CD14-positive monocyte (primary cell): ENCODE results near the gene DOCK1. TPM values are rescaled to one million over a fixed set of nuclear protein-coding genes. Genes with fewer than 3 reads are reported as not detected.

Experiments
- DNase-seq, 3 donors: peaks; one replicate each; pipeline ENCODE4 v3.0.0-alpha.2; 2011 to 2022
- H2AFZ ChIP-seq: 2 replicates; pipeline ENCODE4 v1.6.0; 2012; ENCODE audit warnings: mild to moderate bottlenecking, low read depth, low read length, inconsistent platforms; ENCODE audit not compliant: insufficient read depth, poor library complexity, severe bottlenecking
- H3K27ac ChIP-seq, 2 donors: 1 replicate in 1 of 2; 2 replicates in 1 of 2; pipeline ENCODE4 v1.5.1; 2012 to 2013; ENCODE audit warnings: low read length in 2 of 2, control low read depth in 1 of 2, inconsistent platforms in 1 of 2, low read depth in 1 of 2, mild to moderate bottlenecking in 1 of 2
- H3K27me3 ChIP-seq, 2 donors: one replicate each; pipeline versions ENCODE4 v1.6.0 to v1.6.1; 2011 to 2013; ENCODE audit warnings: low read length in 2 of 2; ENCODE audit not compliant: control insufficient read depth in 2 of 2, insufficient read depth in 2 of 2
- H3K36me3 ChIP-seq, 2 donors: replicated peaks in 1 of 2; 1 replicate in 1 of 2; 2 replicates in 1 of 2; pipeline versions ENCODE4 v1.5.1 to v1.6.1; 2012 to 2013; ENCODE audit warnings: low read length in 2 of 2, control low read depth in 1 of 2, inconsistent platforms in 1 of 2, mild to moderate bottlenecking in 1 of 2; ENCODE audit not compliant: insufficient read depth in 2 of 2, control insufficient read depth in 1 of 2
- H3K4me1 ChIP-seq, 2 donors: 1 replicate in 1 of 2; 2 replicates in 1 of 2; pipeline versions ENCODE4 v1.5.1 to v1.6.1; 2012 to 2013; ENCODE audit warnings: low read length in 2 of 2, control low read depth in 1 of 2, inconsistent platforms in 1 of 2, mild to moderate bottlenecking in 1 of 2, moderate library complexity in 1 of 2; ENCODE audit not compliant: insufficient read depth in 2 of 2, control insufficient read depth in 1 of 2
- H3K4me2 ChIP-seq: replicated peaks from 2 replicates; pipeline ENCODE3; 2012; ENCODE audit warnings: low read length, moderate library complexity, mild to moderate bottlenecking; ENCODE audit not compliant: poor library complexity, severe bottlenecking; ENCODE audit errors: extremely low read depth
- H3K4me3 ChIP-seq, 3 experiments: fragments of 200-600 bp in 1 of 3; sonication (generic) in 1 of 3; replicated peaks in 1 of 3; 1 replicate in 2 of 3; 2 replicates in 1 of 3; pipeline ENCODE4 v1.5.1; 2011 to 2013; ENCODE audit warnings: low read length in 3 of 3, mild to moderate bottlenecking in 3 of 3, control low read depth in 2 of 3, low read depth in 2 of 3, inconsistent platforms in 1 of 3, moderate library complexity in 1 of 3
- H3K79me2 ChIP-seq: 2 replicates; pipeline ENCODE4 v1.6.0; 2012; ENCODE audit warnings: mild to moderate bottlenecking, control low read depth, inconsistent platforms, low read length, moderate library complexity; ENCODE audit not compliant: insufficient read depth
- H3K9ac ChIP-seq: 2 replicates; pipeline ENCODE4 v1.6.0; 2017; ENCODE audit warnings: low read length, mild to moderate bottlenecking; ENCODE audit not compliant: insufficient read depth, poor library complexity, severe bottlenecking
- H3K9me3 ChIP-seq, 2 donors: replicated peaks in 1 of 2; 1 replicate in 1 of 2; 2 replicates in 1 of 2; pipeline versions ENCODE4 v1.5.1 to v1.6.1; 2012 to 2013; ENCODE audit warnings: low read length in 2 of 2, control low read depth in 1 of 2; ENCODE audit not compliant: control insufficient read depth in 1 of 2, insufficient read depth in 1 of 2
- H4K20me1 ChIP-seq: 2 replicates; pipeline ENCODE4 v1.6.0; 2012; ENCODE audit warnings: mild to moderate bottlenecking, low read length, control low read depth, moderate library complexity; ENCODE audit not compliant: insufficient read depth
- H3K27ac Mint-ChIP-seq, 7 donors: one replicate each; pipeline ENCODE4 v1.8.0; 2020; ENCODE audit warnings: mild to moderate bottlenecking in 7 of 7, mixed read lengths in 7 of 7, moderate library complexity in 6 of 7, inconsistent platforms in 2 of 7
- H3K27me3 Mint-ChIP-seq, 3 donors: one replicate each; pipeline ENCODE4 v1.8.0; 2021 to 2022; ENCODE audit warnings: low read depth in 3 of 3, mild to moderate bottlenecking in 3 of 3, mixed read lengths in 3 of 3, moderate library complexity in 3 of 3, inconsistent platforms in 1 of 3
- H3K36me3 Mint-ChIP-seq, 2 donors: one replicate each; pipeline ENCODE4 v1.8.0; 2020; ENCODE audit warnings: mixed read lengths in 2 of 2, inconsistent platforms in 1 of 2, mild to moderate bottlenecking in 1 of 2
- H3K4me1 Mint-ChIP-seq: one replicate; pipeline ENCODE4 v1.8.0; 2020; ENCODE audit warnings: mild to moderate bottlenecking, mixed read lengths
- H3K4me3 Mint-ChIP-seq, 2 donors: one replicate each; pipeline ENCODE4 v1.8.0; 2020; ENCODE audit warnings: mild to moderate bottlenecking in 2 of 2, mixed read lengths in 2 of 2, moderate library complexity in 1 of 2
- H3K9me3 Mint-ChIP-seq, 7 donors: one replicate each; pipeline ENCODE4 v1.8.0; 2020 to 2022; ENCODE audit warnings: mixed read lengths in 7 of 7, mild to moderate bottlenecking in 6 of 7, moderate library complexity in 6 of 7, inconsistent platforms in 2 of 7
- WGBS: methylation state at CpG from one replicate; pipeline ENCODE4 v1.1.5; 2013; ENCODE audit warnings: missing lambda C conversion rate; ENCODE audit not compliant: insufficient coverage; 5-methylcytosine and 5-hydroxymethylcytosine counted together
- intact Hi-C, 2 donors: fragments of 100-400 bp; cut with micrococcal nuclease; formaldehyde crosslinking; loops; one replicate each; pipeline versions ENCODE4 v1.15.0 to v1.15.1; 2023
- polyA plus RNA-seq, 3 donors: library from polyadenylated mRNA; depleted of rRNA in 1 of 3; unstranded in 2 of 3; stranded (reverse) in 1 of 3; fragments of 300-500 nt in 2 of 3; fragments of >200 nt in 1 of 3; fragmentation: Illumina TruSeq in 2 of 3; gene quantifications; 1 replicate in 2 of 3; 2 replicates in 1 of 3; pipeline ENCODE4 v1.2.3, GENCODE V29; 2012 to 2021
- TF ChIP-seq, protein P1 (sequence below): fragments of 200-600 bp; IDR thresholded peaks from one replicate; pipeline ENCODE4 v1.8.0; 2022; ENCODE audit warnings: antibody characterized with exemption, mild to moderate bottlenecking

DOCK1 gene
- polyA plus RNA-seq, 3 donors, result 0.31 to 0.35 TPM; not detected in 1

- Histone ChIP-seq H2AFZ (no peak overlapping the region), H3K4me1 (no peaks in the 10 kb centered on the region), H3K27ac (no peak overlapping the region), H3K79me2 (no peaks in the 10 kb centered on the region), H4K20me1 (no peaks in the 10 kb centered on the region), H3K9me3 (peaks cover 6 to 17% of the 10 kb centered on the region in 2 donors), H3K36me3 (no peaks in the 10 kb centered on the region), H3K9ac (no peak overlapping the region), H3K4me2 (no peak overlapping the region), H3K27me3 (no peaks in the 10 kb centered on the region), H3K4me3 (no peak overlapping the region)
- no peak overlapping the region for H3K27ac Mint-ChIP-seq
- no peak for DNase-seq
- peaks cover 5 to 23% (median 16%) of the 10 kb centered on the region in 7 donors for H3K9me3 Mint-ChIP-seq
- no peaks in the 10 kb centered on the region for H3K4me1 Mint-ChIP-seq
- H3K27me3 Mint-ChIP-seq, result peaks cover 0 to 4% (median 0%) of the 10 kb centered on the region in 3 donors
- 95% methylated on average over 6 of the region's 6 CpGs for WGBS
- no peak overlapping the region for H3K4me3 Mint-ChIP-seq
- H3K36me3 Mint-ChIP-seq, result no peaks in the 10 kb centered on the region
- intact Hi-C loops, result no loop called here
- TF ChIP-seq, protein P1, sequence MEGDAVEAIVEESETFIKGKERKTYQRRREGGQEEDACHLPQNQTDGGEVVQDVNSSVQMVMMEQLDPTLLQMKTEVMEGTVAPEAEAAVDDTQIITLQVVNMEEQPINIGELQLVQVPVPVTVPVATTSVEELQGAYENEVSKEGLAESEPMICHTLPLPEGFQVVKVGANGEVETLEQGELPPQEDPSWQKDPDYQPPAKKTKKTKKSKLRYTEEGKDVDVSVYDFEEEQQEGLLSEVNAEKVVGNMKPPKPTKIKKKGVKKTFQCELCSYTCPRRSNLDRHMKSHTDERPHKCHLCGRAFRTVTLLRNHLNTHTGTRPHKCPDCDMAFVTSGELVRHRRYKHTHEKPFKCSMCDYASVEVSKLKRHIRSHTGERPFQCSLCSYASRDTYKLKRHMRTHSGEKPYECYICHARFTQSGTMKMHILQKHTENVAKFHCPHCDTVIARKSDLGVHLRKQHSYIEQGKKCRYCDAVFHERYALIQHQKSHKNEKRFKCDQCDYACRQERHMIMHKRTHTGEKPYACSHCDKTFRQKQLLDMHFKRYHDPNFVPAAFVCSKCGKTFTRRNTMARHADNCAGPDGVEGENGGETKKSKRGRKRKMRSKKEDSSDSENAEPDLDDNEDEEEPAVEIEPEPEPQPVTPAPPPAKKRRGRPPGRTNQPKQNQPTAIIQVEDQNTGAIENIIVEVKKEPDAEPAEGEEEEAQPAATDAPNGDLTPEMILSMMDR, result no peak
Observed at GRCh38 chr10:126939706-126940105, 34.5 kb downstream of the DOCK1 start.

GRCh38 chr10:126940670-126941310 is 35.6 kb downstream of the DOCK1 start:
- intact Hi-C loops, result no loop called here
- Histone ChIP-seq H3K36me3 (no peaks in the 10 kb centered on the region), H2AFZ (no peak overlapping the region), H3K79me2 (no peaks in the 10 kb centered on the region), H3K4me1 (no peaks in the 10 kb centered on the region), H3K4me2 (no peak overlapping the region), H3K27me3 (no peaks in the 10 kb centered on the region), H3K27ac (no peak overlapping the region), H3K9me3 (peaks cover 6 to 21% of the 10 kb centered on the region in 2 donors), H3K9ac (no peak overlapping the region), H3K4me3 (no peak overlapping the region), H4K20me1 (no peaks in the 10 kb centered on the region)
- Mint-ChIP-seq H3K27ac (no peak overlapping the region), H3K4me3 (no peak overlapping the region), H3K36me3 (no peaks in the 10 kb centered on the region), H3K9me3 (peaks cover 5 to 23% (median 16%) of the 10 kb centered on the region in 7 donors), H3K4me1 (no peaks in the 10 kb centered on the region), H3K27me3 (peaks cover 0 to 1% (median 0%) of the 10 kb centered on the region in 3 donors)
- no peak for DNase-seq
- 58% methylated on average over 2 of the region's 6 CpGs for WGBS
- TF ChIP-seq, protein P1, result no peak
